ENCODE data around the gene SH2D3A. TPM values are rescaled to one million over a fixed set of nuclear protein-coding genes. Genes with fewer than 3 reads are reported as not detected.

SH2D3A gene
- total RNA-seq, 4 donors from 2014 or later, result 14.1 to 27.4 (median 20.7) TPM

Small RNA genes lying within 50 kb of the gene (microRNA-seq; reads per million reads assigned to microRNA genes)
- gene MIR6791, result not detected

Other genes with a start within 250 kb of the SH2D3A start
- gene TNFSF9, start 236.4 kb downstream of the SH2D3A start, total RNA-seq, result under 1 TPM in 2 of 4 donors, not detected in 2; 0.45 to 0.54 TPM
- under 1 TPM in 1 of 4 donors, not detected in 3; 0.73 TPM for gene CD70, start 176.3 kb downstream of the SH2D3A start, total RNA-seq
- gene TNFSF14, start 97.3 kb downstream of the SH2D3A start, total RNA-seq, result 1 to 10 TPM in 1 of 4 donors, under 1 TPM in 2, not detected in 1; 0.54 to 1.1 (median 0.63) TPM
- 100 to 1,000 TPM; 126 to 631 (median 350) TPM for gene C3, start 46.8 kb downstream of the SH2D3A start, total RNA-seq
- gene GPR108, start 29.9 kb downstream of the SH2D3A start, total RNA-seq, result 100 to 1,000 TPM in 3 of 4 donors, 10 to 100 TPM in 1; 87.9 to 152 (median 116) TPM
- 10 to 100 TPM; 48.9 to 65.8 (median 58.8) TPM for gene TRIP10, start 27.8 kb downstream of the SH2D3A start, total RNA-seq
- gene VAV1, start 5.3 kb upstream of the SH2D3A start, total RNA-seq, result 1 to 10 TPM; 1.7 to 4.3 (median 2.6) TPM
- not detected for gene ADGRE1, start 120.1 kb upstream of the SH2D3A start, total RNA-seq

Measured in thyroid gland (tissue), 4 donors.